ENCODE measurements around the gene ADCY3. TPM values are rescaled to one million over a fixed set of nuclear protein-coding genes. Genes with fewer than 3 reads are reported as not detected.

The ADCY3 gene
- total RNA-seq (2022) = 50.3 and 62.9 TPM in 2 replicates
- percentile 54 among the genes with signal in this experiment for Bru-seq, nascent RNA
- percentile 57 among the genes with signal in this experiment for BruChase-seq, experiment 1, labeled RNA remaining after a 6-hour chase
- percentile 50 among the genes with signal in this experiment for BruChase-seq, experiment 2, labeled RNA remaining after a 2-hour chase
- long read RNA-seq, full-length matches to known transcripts = 6 of 85 reads
- long read RNA-seq, partial matches to known transcripts = 13 of 85 reads
- long read RNA-seq, other reads (novel, unspliced or antisense) = 66 of 85 reads

DNA sequence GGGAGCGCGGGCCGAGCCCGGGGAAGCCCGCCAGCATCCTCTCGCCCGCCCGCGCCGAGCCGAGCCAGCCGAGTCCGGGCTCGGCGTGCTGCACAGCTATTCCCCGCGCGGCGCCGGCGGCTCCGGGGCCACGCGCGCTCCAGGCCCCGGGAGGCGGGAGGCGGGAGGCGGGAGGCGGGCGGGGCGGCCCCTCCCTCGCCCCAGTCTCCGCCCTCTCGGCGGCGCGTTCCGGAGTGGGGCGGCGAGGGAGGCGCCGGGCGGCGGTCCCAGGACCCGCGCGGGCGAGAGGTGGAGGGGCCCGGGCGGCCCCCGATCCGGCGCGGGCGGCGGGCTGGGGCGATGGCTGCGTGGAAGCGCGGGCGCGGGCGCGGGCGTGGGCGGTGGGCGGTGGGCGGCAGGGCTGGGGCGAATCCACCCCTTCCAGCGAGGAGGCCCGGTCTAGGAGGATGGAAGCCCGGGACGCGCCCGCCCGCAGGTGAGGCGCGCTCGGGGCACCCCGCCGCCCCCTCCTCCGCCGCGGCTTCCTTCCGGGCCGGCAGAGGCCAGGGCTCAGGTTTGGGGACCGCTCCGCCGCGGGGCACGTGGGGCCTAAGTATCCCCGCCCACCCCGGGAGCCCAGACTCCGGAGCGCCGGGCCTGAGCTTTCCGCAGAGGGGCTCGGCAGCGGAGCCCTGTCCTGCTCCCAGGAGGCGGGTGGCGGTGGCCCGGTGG is at the start of gene ADCY3:
ADCY3 (minus strand) TSS at position 140 of the 711 bp plus-strand sequence. CDS start 1,250 bp downstream, outside the sequence.
- ChIA-PET CTCF (interaction anchor here (0.7 kb wide), 1 partner anchor 162 kb away, joined by 3 read pairs; no protein-coding TSS in a partner anchor), POLR2A (interaction anchor here (0.5 to 1.3 kb wide), 5 partner anchors 24 to 211 kb away, joined by 3 to 4 read pairs (median 4); no protein-coding TSS in a partner anchor)
- BruUV-seq (replicated peaks) = no TSS peak

DNA sequence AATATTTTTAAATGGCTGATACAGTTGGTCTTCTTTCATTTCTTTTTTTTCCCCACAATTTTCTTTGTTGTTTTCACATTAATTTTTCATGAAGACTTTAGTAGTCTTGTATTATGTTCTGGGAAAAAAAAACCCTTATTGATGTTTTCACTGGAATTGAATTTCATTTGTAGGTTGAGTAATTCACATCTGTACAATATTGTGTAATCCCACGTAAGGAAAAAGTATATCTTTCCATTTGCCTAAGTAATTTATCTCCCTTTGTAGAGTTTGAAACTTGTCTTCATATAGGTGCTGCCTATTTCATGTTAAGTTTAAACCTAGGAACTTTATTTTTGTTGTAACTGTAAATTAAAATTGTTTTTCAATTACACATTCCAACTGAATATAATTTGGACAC is 49.7 kb upstream of the ADCY3 start:
- intact Hi-C loops (cut with micrococcal nuclease) = loop anchor here (5.0 kb wide), 1 partner anchor 73 kb away; the partner anchor contains the start of gene EFR3B
- DNase-seq (ENCODE audit: unreplicated experiment) = peak; percentile 11
- ChIA-PET POLR2A (interaction anchor here (1.4 kb wide), 1 partner anchor 9 kb away, joined by 5 read pairs; no protein-coding TSS in a partner anchor), CTCF (interaction anchor here (0.6 kb wide), 1 partner anchor 523 kb away, joined by 3 read pairs; no protein-coding TSS in a partner anchor)
- BruUV-seq (replicated peaks) = no TSS peak
- Mint-ChIP-seq H3K27me3 (ENCODE audit: insufficient read depth, unreplicated experiment) (no peaks in the 10 kb centered on the region), H3K9me3 (ENCODE audit: unreplicated experiment) (no peaks in the 10 kb centered on the region), H3K4me3 (ENCODE audit: unreplicated experiment) (no peak overlapping the region), H3K36me3 (ENCODE audit: insufficient read depth, unreplicated experiment) (peaks cover 36% of the 10 kb centered on the region), H3K4me1 (ENCODE audit: insufficient read depth, unreplicated experiment) (no peaks in the 10 kb centered on the region), H3K27ac (ENCODE audit: low read depth, unreplicated experiment) (no peak overlapping the region)
- TF ChIP-seq, protein P1, sequence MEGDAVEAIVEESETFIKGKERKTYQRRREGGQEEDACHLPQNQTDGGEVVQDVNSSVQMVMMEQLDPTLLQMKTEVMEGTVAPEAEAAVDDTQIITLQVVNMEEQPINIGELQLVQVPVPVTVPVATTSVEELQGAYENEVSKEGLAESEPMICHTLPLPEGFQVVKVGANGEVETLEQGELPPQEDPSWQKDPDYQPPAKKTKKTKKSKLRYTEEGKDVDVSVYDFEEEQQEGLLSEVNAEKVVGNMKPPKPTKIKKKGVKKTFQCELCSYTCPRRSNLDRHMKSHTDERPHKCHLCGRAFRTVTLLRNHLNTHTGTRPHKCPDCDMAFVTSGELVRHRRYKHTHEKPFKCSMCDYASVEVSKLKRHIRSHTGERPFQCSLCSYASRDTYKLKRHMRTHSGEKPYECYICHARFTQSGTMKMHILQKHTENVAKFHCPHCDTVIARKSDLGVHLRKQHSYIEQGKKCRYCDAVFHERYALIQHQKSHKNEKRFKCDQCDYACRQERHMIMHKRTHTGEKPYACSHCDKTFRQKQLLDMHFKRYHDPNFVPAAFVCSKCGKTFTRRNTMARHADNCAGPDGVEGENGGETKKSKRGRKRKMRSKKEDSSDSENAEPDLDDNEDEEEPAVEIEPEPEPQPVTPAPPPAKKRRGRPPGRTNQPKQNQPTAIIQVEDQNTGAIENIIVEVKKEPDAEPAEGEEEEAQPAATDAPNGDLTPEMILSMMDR (IDR thresholded peaks at IDR 0.05; ENCODE audit: unreplicated experiment) = no peak

More for the DNA sequence above, at the start of gene ADCY3:
- H3K9me3 Mint-ChIP-seq (ENCODE audit: unreplicated experiment) = no peaks in the 10 kb centered on the region
- H3K4me3 Mint-ChIP-seq (ENCODE audit: unreplicated experiment) = peak within 1 kb of the TSS; percentile 93
- H3K4me1 Mint-ChIP-seq (ENCODE audit: insufficient read depth, unreplicated experiment) = peaks cover 17% of the 10 kb centered on the region
- intact Hi-C loops (cut with micrococcal nuclease) = no loop called here
- peak; percentile 27 for DNase-seq (ENCODE audit: unreplicated experiment)
- no peaks in the 10 kb centered on the region for H3K27me3 Mint-ChIP-seq (ENCODE audit: insufficient read depth, unreplicated experiment)
- peaks cover 13% of the 10 kb centered on the region for H3K36me3 Mint-ChIP-seq (ENCODE audit: insufficient read depth, unreplicated experiment)
- peak within 1 kb of the TSS; percentile 85 for H3K27ac Mint-ChIP-seq (ENCODE audit: low read depth, unreplicated experiment)
- TF ChIP-seq, protein P1 (IDR thresholded peaks at IDR 0.05; ENCODE audit: unreplicated experiment) = no peak

DNA sequence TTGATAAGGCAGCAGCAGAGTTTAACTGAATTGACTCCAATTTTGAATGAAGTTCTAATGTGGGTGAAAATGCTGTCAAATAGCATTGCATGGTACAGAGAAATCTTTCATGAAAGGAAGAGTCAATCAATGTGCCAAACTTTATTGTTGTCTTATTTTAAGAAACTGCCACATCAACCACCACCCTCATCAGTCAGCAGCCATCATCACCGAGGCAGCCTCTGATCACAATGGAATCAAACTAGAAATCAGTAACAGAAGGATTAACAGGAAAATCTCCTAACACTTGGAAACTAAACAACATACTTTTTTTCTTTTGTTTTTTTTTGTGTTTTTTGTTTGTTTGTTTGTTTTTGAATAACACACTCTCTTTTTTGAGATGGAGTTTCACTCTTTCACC is 41.9 kb upstream of the ADCY3 start:
- Mint-ChIP-seq H3K27me3 (ENCODE audit: insufficient read depth, unreplicated experiment) (no peaks in the 10 kb centered on the region), H3K9me3 (ENCODE audit: unreplicated experiment) (no peaks in the 10 kb centered on the region), H3K4me1 (ENCODE audit: insufficient read depth, unreplicated experiment) (peaks cover 8% of the 10 kb centered on the region), H3K27ac (ENCODE audit: low read depth, unreplicated experiment) (no peak overlapping the region), H3K36me3 (ENCODE audit: insufficient read depth, unreplicated experiment) (peaks cover 80% of the 10 kb centered on the region), H3K4me3 (ENCODE audit: unreplicated experiment) (no peak overlapping the region)
- intact Hi-C loops (cut with micrococcal nuclease) = no loop called here
- no TSS peak for BruUV-seq (replicated peaks)
- TF ChIP-seq, protein P1 (IDR thresholded peaks at IDR 0.05; ENCODE audit: unreplicated experiment) = no peak
- POLR2A ChIA-PET = interaction anchor here (1.0 to 1.6 kb wide), 2 partner anchors 9 kb away, joined by 3 to 5 read pairs; no protein-coding TSS in a partner anchor
- DNase-seq (ENCODE audit: unreplicated experiment) = no peak
- CTCF ChIA-PET = interaction anchor here (1.1 kb wide), 1 partner anchor 18 kb away, joined by 3 read pairs; no protein-coding TSS in a partner anchor

DNA sequence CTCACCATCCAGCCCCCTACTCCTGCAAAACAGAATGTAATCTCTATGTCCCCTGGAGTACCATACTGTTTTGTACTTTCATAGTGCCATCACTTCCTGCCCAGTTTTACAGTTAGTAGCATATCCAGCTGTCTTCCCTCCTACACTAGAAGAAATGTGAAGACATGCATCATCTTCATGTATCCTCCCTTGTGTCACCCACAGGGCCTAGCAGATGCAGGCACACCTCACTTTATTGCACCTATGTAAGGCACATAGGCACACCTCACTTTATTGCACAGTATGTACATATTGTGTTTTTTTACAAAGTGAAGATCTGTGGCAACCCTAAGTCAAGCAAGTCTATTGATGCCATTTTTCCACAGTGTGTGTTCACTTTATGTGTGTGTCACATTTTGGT is 39.7 kb upstream of the ADCY3 start:
- Mint-ChIP-seq H3K36me3 (ENCODE audit: insufficient read depth, unreplicated experiment) (peaks cover 82% of the 10 kb centered on the region), H3K9me3 (ENCODE audit: unreplicated experiment) (peaks cover 10% of the 10 kb centered on the region), H3K4me1 (ENCODE audit: insufficient read depth, unreplicated experiment) (peaks cover 8% of the 10 kb centered on the region), H3K27me3 (ENCODE audit: insufficient read depth, unreplicated experiment) (no peaks in the 10 kb centered on the region), H3K27ac (ENCODE audit: low read depth, unreplicated experiment) (no peak overlapping the region), H3K4me3 (ENCODE audit: unreplicated experiment) (no peak overlapping the region)
- POLR2A ChIA-PET = interaction anchor here (0.6 kb wide), 1 partner anchor 408 kb away, joined by 3 read pairs; no protein-coding TSS in a partner anchor
- CTCF ChIA-PET = interaction anchor here (1.0 kb wide), 1 partner anchor 11 kb away, joined by 3 read pairs; no protein-coding TSS in a partner anchor
- no peak for DNase-seq (ENCODE audit: unreplicated experiment)
- TF ChIP-seq, protein P1 (IDR thresholded peaks at IDR 0.05; ENCODE audit: unreplicated experiment) = no peak
- intact Hi-C loops (cut with micrococcal nuclease) = no loop called here
- no TSS peak for BruUV-seq (replicated peaks)
